ENCODE results near the gene OXTR.

Gene OXTR

DNA sequence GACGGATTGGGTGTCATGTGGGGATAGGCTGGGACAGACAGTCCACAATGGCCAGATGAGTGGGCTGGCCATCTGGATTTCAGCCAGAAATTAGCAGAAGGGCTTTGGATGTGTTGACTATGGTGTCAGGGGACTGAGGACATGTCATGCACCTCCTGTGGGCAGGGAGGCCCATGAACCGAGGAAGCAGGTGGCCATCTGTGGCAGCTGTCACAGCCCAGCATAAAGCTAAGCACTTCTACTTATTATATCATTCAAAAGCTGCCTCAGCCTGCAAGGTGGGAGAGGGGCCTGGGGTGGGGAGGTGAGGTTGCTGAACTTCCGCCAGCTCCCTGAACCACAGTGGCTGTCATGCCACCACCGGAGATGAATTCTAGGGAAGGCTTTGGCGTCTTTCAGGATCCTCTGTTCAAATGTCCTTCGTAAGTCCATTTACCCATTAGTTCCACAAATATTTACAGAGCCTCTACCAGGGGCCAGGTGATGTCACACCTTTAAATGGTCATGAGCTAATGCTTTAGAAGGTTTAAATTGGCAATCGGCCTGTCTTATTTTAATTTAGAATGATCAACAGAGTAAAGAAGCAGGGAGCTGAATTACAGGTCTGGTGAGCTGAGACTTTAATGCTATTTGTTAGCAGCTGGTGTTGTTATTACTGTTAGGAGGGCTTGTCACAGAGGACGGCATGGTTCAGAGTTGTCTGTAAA is 59.5 kb downstream of the OXTR start:
- ATAC-seq: no peak

GRCh38 chr3:8709287-8709686 is 60.1 kb downstream of the OXTR start:
- ATAC-seq: no peak

DNA sequence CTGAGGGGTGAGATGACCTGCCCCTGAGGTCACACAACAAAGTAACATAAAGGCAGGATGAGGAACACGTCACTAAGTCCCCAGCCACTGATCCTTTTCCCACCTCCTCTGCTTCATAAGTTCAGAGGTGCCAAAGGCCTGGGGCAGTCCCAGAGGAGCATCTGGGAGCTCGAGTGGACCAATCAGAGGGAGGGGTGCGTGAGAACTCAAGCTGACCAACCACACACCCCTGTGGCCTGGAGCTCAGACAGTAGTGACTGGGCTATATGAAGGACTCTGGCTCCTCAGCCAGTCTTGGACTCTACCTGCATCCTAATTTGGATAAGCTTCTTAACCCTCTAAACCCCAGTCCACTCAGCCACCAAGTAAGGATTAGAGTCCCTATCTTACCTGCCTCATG is 63.8 kb downstream of the OXTR start:
- no peak for ATAC-seq

- ATAC-seq: no peak
Measured at GRCh38 chr3:8702560-8702959, 66.9 kb downstream of the OXTR start.

Measured in activated CD4-positive, CD25-positive, alpha-beta regulatory T cell treated with anti-CD3 and anti-CD28 coated beads, Interleukin-2, amount 50 U/mL, for 24 hours (primary cell).